B cell (primary cell): ENCODE measurements around the gene MUC6. TPM values are rescaled to one million over a fixed set of nuclear protein-coding genes. Genes with fewer than 3 reads are reported as not detected.

Source experiments
- ATAC-seq: fragments of 200-7000 bp; cut with Tn5 transposase; one replicate; pipeline ENCODE4 v1.10.0; 2021; ENCODE audit warnings: low read depth, mild to moderate bottlenecking, moderate number of reproducible peaks, moderate library complexity
- CTCF ChIA-PET: fragments of 350-600 bp; sonication (Branson Sonifier 250); formaldehyde crosslinking; loops from one replicate; lab custom pipeline; 2021; ENCODE audit warnings: antibody characterized with exemption, inconsistent platforms; lab: Charles Lee
- POLR2A ChIA-PET: fragments of 350-600 bp; sonication (Branson Sonifier 250); formaldehyde crosslinking; loops from one replicate; lab custom pipeline; 2021; ENCODE audit warnings: antibody characterized with exemption; lab: Charles Lee
- DNase-seq: peaks from one replicate; pipeline ENCODE4 v3.0.0; 2013
- H2AFZ ChIP-seq: 2 replicates; pipeline ENCODE4 v1.6.1; 2012; ENCODE audit warnings: mild to moderate bottlenecking, low read depth, low read length; ENCODE audit not compliant: insufficient read depth, poor library complexity, severe bottlenecking
- H3K27ac ChIP-seq, 2 donors: 1 replicate in 1 of 2; 2 replicates in 1 of 2; pipeline ENCODE4 v1.5.1; 2012 to 2013; ENCODE audit warnings: low read length in 2 of 2, mild to moderate bottlenecking in 2 of 2, moderate library complexity in 1 of 2
- H3K27me3 ChIP-seq, 4 experiments: fragments of 200-600 bp in 1 of 4; sonication (generic) in 1 of 4; replicated peaks in 1 of 4; 1 replicate in 2 of 4; 2 replicates in 2 of 4; pipeline versions ENCODE4 v1.6.1 to v1.7.0; 2013 to 2016; ENCODE audit warnings: low read length in 3 of 4, mild to moderate bottlenecking in 2 of 4, mixed read lengths in 1 of 4, moderate library complexity in 1 of 4; ENCODE audit not compliant: insufficient read depth in 4 of 4, control insufficient read depth in 3 of 4; ENCODE audit errors: control extremely low read depth in 1 of 4
- H3K36me3 ChIP-seq, 2 experiments: replicated peaks in 1 of 2; 1 replicate in 1 of 2; 2 replicates in 1 of 2; pipeline versions ENCODE4 v1.6.1 to v1.7.1; 2013; ENCODE audit warnings: low read length in 1 of 2; ENCODE audit not compliant: insufficient read depth in 2 of 2, control insufficient read depth in 1 of 2; ENCODE audit errors: control extremely low read depth in 1 of 2, extremely low read depth in 1 of 2
- H3K4me1 ChIP-seq, 2 donors: fragments of 200-600 bp in 1 of 2; sonication (generic) in 1 of 2; 1 replicate in 1 of 2; 2 replicates in 1 of 2; pipeline versions ENCODE4 v1.5.1 to v1.6.1; 2013 to 2017; ENCODE audit warnings: low read length in 2 of 2; ENCODE audit not compliant: control insufficient read depth in 2 of 2, insufficient read depth in 2 of 2
- H3K4me2 ChIP-seq: replicated peaks from 2 replicates; pipeline ENCODE3; 2012; ENCODE audit warnings: mild to moderate bottlenecking, low read depth, low read length; ENCODE audit not compliant: poor library complexity, severe bottlenecking
- H3K4me3 ChIP-seq, 5 experiments: fragments of 200-600 bp in 1 of 5; sonication (generic) in 1 of 5; 1 replicate in 3 of 5; 2 replicates in 2 of 5; pipeline versions ENCODE4 v1.5.1 to v1.7.0; 2011 to 2016; ENCODE audit warnings: low read length in 4 of 5, mild to moderate bottlenecking in 4 of 5, low read depth in 2 of 5, control low read depth in 1 of 5, moderate library complexity in 1 of 5; ENCODE audit not compliant: insufficient read depth in 1 of 5; ENCODE audit errors: control extremely low read depth in 1 of 5, extremely low read depth in 1 of 5
- H3K79me2 ChIP-seq: fragments of 200-600 bp; sonication (generic); one replicate; pipeline ENCODE4 v1.6.0; 2016; ENCODE audit warnings: low read length; ENCODE audit not compliant: control insufficient read depth, insufficient read depth
- H3K9ac ChIP-seq: fragments of 200-600 bp; sonication (generic); 2 replicates; pipeline ENCODE4 v1.6.1; 2017; ENCODE audit warnings: mild to moderate bottlenecking, low read length, moderate library complexity
- H3K9me3 ChIP-seq, 3 donors: one replicate each; pipeline versions ENCODE4 v1.6.1 to v1.7.1; 2013; ENCODE audit warnings: low read length in 2 of 3; ENCODE audit not compliant: control insufficient read depth in 2 of 3, insufficient read depth in 1 of 3; ENCODE audit errors: control extremely low read depth in 1 of 3
- H4K20me1 ChIP-seq: 2 replicates; pipeline ENCODE4 v1.6.0; 2012; ENCODE audit warnings: mild to moderate bottlenecking, low read length; ENCODE audit not compliant: insufficient read depth, control insufficient read depth, poor library complexity, severe bottlenecking
- H3K27ac Mint-ChIP-seq: one replicate; pipeline ENCODE4 v1.8.0; 2021; ENCODE audit warnings: mixed read lengths
- H3K27me3 Mint-ChIP-seq: one replicate; pipeline ENCODE4 v1.8.0; 2021; ENCODE audit warnings: mixed read lengths
- H3K4me1 Mint-ChIP-seq: one replicate; pipeline ENCODE4 v1.8.0; 2021; ENCODE audit warnings: mixed read lengths
- H3K4me3 Mint-ChIP-seq: one replicate; pipeline ENCODE4 v1.8.0; 2021; ENCODE audit warnings: mixed read lengths
- H3K9me3 Mint-ChIP-seq: one replicate; pipeline ENCODE4 v1.8.0; 2022; ENCODE audit warnings: mixed read lengths; ENCODE audit not compliant: insufficient read depth
- CTCF ChIP-seq: fragments of 200-600 bp; IDR thresholded peaks from one replicate; pipeline ENCODE4 v1.8.0; 2022; ENCODE audit warnings: antibody characterized with exemption, mild to moderate bottlenecking
- EZH2 ChIP-seq: IDR thresholded peaks from 2 replicates; pipeline ENCODE4 v1.6.1; 2012; ENCODE audit warnings: borderline replicate concordance, low read depth, mild to moderate bottlenecking, moderate library complexity, low read length; ENCODE audit not compliant: insufficient read depth, poor library complexity, severe bottlenecking
- WGBS: methylation state at CpG from one replicate; pipeline ENCODE4 v1.1.5; 2013; ENCODE audit warnings: missing lambda C conversion rate; ENCODE audit not compliant: insufficient coverage; 5-methylcytosine and 5-hydroxymethylcytosine counted together
- intact Hi-C: fragments of 100-400 bp; cut with micrococcal nuclease; formaldehyde crosslinking; loops from one replicate; pipeline ENCODE4 v1.10.0; 2022
- polyA plus RNA-seq: library from polyadenylated mRNA; depleted of rRNA; stranded (reverse); fragments of >200 nt; gene quantifications from 2 replicates; pipeline ENCODE4 v1.2.3, GENCODE V29; 2012
- total RNA-seq, 2 donors: library from RNA; stranded (reverse); fragments of 120-200 nt in 1 of 2; gene quantifications; 1 replicate in 1 of 2; 2 replicates in 1 of 2; pipeline versions ENCODE4 v1.2.3 to v1.2.4, GENCODE V29; 2013 to 2022

Gene MUC6
- total and polyA plus RNA-seq, 2 donors (not counting 1 experiment from before 2014, with no cell fraction given), result not detected

- DNase-seq (no peak), ATAC-seq (no peak)
- Histone ChIP-seq H3K27ac (no peak overlapping the region), H3K9me3 (no peaks in the 10 kb centered on the region), H3K4me1 (no peaks in the 10 kb centered on the region), H3K9ac (no peak overlapping the region), H3K79me2 (peaks cover 5% of the 10 kb centered on the region), H3K4me2 (no peak overlapping the region), H3K36me3 (peaks cover 0 to 65% of the 10 kb centered on the region in 2 experiments), H3K4me3 (no peak overlapping the region), H2AFZ (no peak overlapping the region), H4K20me1 (peaks cover 12% of the 10 kb centered on the region), H3K27me3 (no peaks in the 10 kb centered on the region)
- Mint-ChIP-seq H3K9me3 (no peaks in the 10 kb centered on the region), H3K4me3 (no peak overlapping the region), H3K27ac (no peak overlapping the region), H3K27me3 (no peaks in the 10 kb centered on the region), H3K4me1 (no peaks in the 10 kb centered on the region)
- intact Hi-C loops, result no loop called here
- CTCF ChIA-PET, result no interaction called here
- POLR2A ChIA-PET, result no interaction called here
- no peak for TF ChIP-seq CTCF
- 97% methylated on average over 9 of the region's 10 CpGs for WGBS
Measured at GRCh38 chr11:1007279-1007678, 29.2 kb downstream of the MUC6 start.

- no peaks in the 10 kb centered on the region for H3K9me3 ChIP-seq
- no peak overlapping the region for H3K4me2 ChIP-seq
- no peak overlapping the region for H3K27ac ChIP-seq
- no peaks in the 10 kb centered on the region for H3K27me3 Mint-ChIP-seq
- H4K20me1 ChIP-seq, result peaks cover 17% of the 10 kb centered on the region
- ChIA-PET CTCF (no interaction called here), POLR2A (no interaction called here)
- H3K9me3 Mint-ChIP-seq, result no peaks in the 10 kb centered on the region
- no peak overlapping the region for H3K9ac ChIP-seq
- no peak overlapping the region for H3K4me3 Mint-ChIP-seq
- no peak overlapping the region for H3K4me3 ChIP-seq
- 96% methylated on average over 12 of the region's 13 CpGs for WGBS
- no peaks in the 10 kb centered on the region for H3K4me1 Mint-ChIP-seq
- no peaks in the 10 kb centered on the region for H3K27me3 ChIP-seq
- peaks cover 8% of the 10 kb centered on the region for H3K79me2 ChIP-seq
- intact Hi-C loops, result no loop called here
- DNase-seq (no peak), ATAC-seq (no peak)
- H3K4me1 ChIP-seq, result no peaks in the 10 kb centered on the region
- no peak overlapping the region for H2AFZ ChIP-seq
- peaks cover 0 to 70% of the 10 kb centered on the region in 2 experiments for H3K36me3 ChIP-seq
- no peak for TF ChIP-seq CTCF
- TF ChIP-seq EZH2, result no peak
- H3K27ac Mint-ChIP-seq, result no peak overlapping the region
Measured at GRCh38 chr11:1006762-1007161, 29.8 kb downstream of the MUC6 start.
